Neuron (in vitro differentiated cells): Measurements from ENCODE around the gene CRYZL1.
"Not testable (repeated sequence)": the region's sequence is repeated elsewhere in the genome, so short reads cannot be mapped to it uniquely, and the experiment has no call there.

Experiments used
- H2AFZ ChIP-seq: one replicate; pipeline ENCODE4 v1.6.1; 2013; ENCODE audit warnings: low read depth, mild to moderate bottlenecking, inconsistent platforms, low read length, moderate library complexity
- H3K27me3 ChIP-seq: one replicate; pipeline ENCODE4 v1.6.1; 2013; ENCODE audit warnings: low read length; ENCODE audit not compliant: insufficient read depth
- H3K36me3 ChIP-seq: one replicate; pipeline ENCODE4 v1.6.1; 2013; ENCODE audit warnings: low read length; ENCODE audit not compliant: insufficient read depth
- H3K4me1 ChIP-seq: one replicate; pipeline ENCODE4 v1.6.1; 2013; ENCODE audit warnings: low read length; ENCODE audit not compliant: insufficient read depth
- H3K4me3 ChIP-seq: 2 replicates; pipeline ENCODE4 v1.5.1; 2013; ENCODE audit warnings: mild to moderate bottlenecking, low read length, moderate library complexity
- H3K9me3 ChIP-seq: one replicate; pipeline ENCODE4 v1.6.1; 2013; ENCODE audit warnings: low read length

CRYZL1 gene

GRCh38 chr21:33641352-33642026 is at the start of gene CRYZL1:
Gene CRYZL1 (minus strand): TSS chr21:33641741. CDS start chr21:33631551, 10,190 bp downstream.
- H3K9me3 ChIP-seq: no peaks in the 10 kb centered on the region
- H3K36me3 ChIP-seq: peaks cover 13% of the 10 kb centered on the region
- H2AFZ ChIP-seq: peak within 1 kb of the TSS; percentile 41
- no peaks in the 10 kb centered on the region for H3K27me3 ChIP-seq
- peaks cover 14% of the 10 kb centered on the region for H3K4me1 ChIP-seq
- peak within 1 kb of the TSS; percentile 70 for H3K4me3 ChIP-seq

- H3K9me3 ChIP-seq: no peaks in the 10 kb centered on the region
- no peaks in the 10 kb centered on the region for H3K27me3 ChIP-seq
- no peak overlapping the region for H3K4me3 ChIP-seq
- no peak overlapping the region for H2AFZ ChIP-seq
- no peaks in the 10 kb centered on the region for H3K36me3 ChIP-seq
- peaks cover 30% of the 10 kb centered on the region for H3K4me1 ChIP-seq
Measured at GRCh38 chr21:33690874-33691273, 49.3 kb upstream of the CRYZL1 start.

DNA sequence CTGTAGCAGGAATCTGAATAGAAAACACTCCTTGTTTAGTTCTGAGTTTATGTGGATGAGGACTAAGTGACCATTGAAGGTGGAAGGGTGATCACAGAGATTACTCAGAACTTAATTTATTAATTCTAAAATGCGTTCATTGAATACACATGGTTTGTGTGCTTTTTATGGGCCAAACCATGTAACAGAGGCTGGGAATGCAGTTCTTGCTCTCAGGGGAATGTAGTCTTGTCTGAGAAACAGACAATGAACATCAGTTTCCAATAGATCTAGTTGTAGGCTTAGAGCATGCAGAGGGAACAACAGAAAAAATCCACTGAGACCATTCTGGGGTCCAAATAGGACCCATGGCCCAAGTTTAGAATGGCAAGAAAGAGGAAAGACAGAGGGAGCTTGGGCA is 46.8 kb upstream of the CRYZL1 start:
- Histone ChIP-seq H3K4me1 (peaks cover 50% of the 10 kb centered on the region), H3K4me3 (no peak overlapping the region), H3K9me3 (no peaks in the 10 kb centered on the region), H2AFZ (no peak overlapping the region), H3K36me3 (no peaks in the 10 kb centered on the region), H3K27me3 (no peaks in the 10 kb centered on the region)

- H2AFZ ChIP-seq: no peak overlapping the region
- H3K4me1 ChIP-seq: peaks cover 57% of the 10 kb centered on the region
- no peak overlapping the region for H3K4me3 ChIP-seq
- no peaks in the 10 kb centered on the region for H3K36me3 ChIP-seq
- no peaks in the 10 kb centered on the region for H3K9me3 ChIP-seq
- H3K27me3 ChIP-seq: no peaks in the 10 kb centered on the region
Measured at GRCh38 chr21:33687634-33688033, 46.1 kb upstream of the CRYZL1 start.

GRCh38 chr21:33686386-33686785 is 44.8 kb upstream of the CRYZL1 start:
- H3K4me1 ChIP-seq: peaks cover 60% of the 10 kb centered on the region
- no peaks in the 10 kb centered on the region for H3K36me3 ChIP-seq
- H3K4me3 ChIP-seq: no peak overlapping the region
- no peaks in the 10 kb centered on the region for H3K9me3 ChIP-seq
- no peak overlapping the region for H2AFZ ChIP-seq
- no peaks in the 10 kb centered on the region for H3K27me3 ChIP-seq

- Histone ChIP-seq H3K4me3 (peak overlapping the region; percentile 11), H2AFZ (no peak overlapping the region), H3K27me3 (no peaks in the 10 kb centered on the region), H3K36me3 (no peaks in the 10 kb centered on the region), H3K4me1 (peaks cover 60% of the 10 kb centered on the region), H3K9me3 (no peaks in the 10 kb centered on the region)
Measured at GRCh38 chr21:33685613-33686197, 44.2 kb upstream of the CRYZL1 start.

DNA sequence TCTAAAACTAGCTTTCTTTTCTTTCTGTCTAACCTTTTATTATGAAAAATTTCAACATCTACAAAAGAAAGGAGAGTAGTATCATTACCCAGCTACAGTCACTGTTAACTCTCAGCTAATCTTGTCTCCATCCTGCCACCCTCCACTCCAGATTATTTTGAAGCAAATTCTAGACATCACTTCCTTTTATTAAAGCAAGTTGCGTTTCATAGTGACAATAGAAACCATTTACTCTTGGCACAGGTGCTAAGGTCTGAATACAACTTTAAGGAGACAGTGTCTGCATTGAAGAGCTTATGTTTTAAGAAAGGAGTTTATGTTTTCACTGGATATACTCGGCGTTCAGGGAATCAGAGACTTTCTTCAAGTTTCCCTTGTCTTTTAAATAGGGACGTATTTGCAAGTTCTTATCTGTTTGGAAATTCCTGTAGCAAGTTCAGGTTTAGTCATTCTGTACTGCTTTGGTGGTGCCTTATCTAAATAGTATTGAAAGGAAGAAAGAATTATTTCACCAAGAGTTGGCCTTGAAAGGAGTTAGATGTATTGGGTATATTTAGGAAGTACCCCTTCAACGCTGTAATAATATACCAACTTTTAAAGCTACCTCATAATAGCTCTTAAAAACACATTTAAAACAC is 43.5 kb upstream of the CRYZL1 start:
- Histone ChIP-seq H3K27me3 (no peaks in the 10 kb centered on the region), H3K4me1 (peaks cover 60% of the 10 kb centered on the region), H3K4me3 (peak overlapping the region; percentile 21), H3K36me3 (no peaks in the 10 kb centered on the region), H2AFZ (no peak overlapping the region), H3K9me3 (no peaks in the 10 kb centered on the region)

DNA sequence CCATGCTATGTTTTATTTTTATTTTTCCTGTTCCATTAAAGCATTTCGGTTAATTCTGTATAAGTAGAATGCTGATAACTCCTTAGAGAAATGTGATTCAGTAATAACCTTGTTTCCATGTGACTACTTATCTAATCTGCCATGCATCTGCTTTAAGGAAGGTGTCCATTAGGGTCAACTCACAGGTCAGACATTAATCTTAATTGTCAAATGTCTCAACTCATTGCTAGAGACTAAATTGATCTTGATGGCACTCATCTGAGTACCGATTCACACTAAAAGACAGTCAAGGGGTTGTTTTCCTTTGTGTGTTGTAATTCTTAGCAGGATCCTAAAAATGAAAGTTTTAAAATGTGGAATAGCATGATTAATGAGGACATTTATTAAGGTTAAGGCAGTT is 42.5 kb upstream of the CRYZL1 start:
- H3K4me3 ChIP-seq: no peak overlapping the region
- H2AFZ ChIP-seq: no peak overlapping the region
- H3K9me3 ChIP-seq: no peaks in the 10 kb centered on the region
- no peaks in the 10 kb centered on the region for H3K36me3 ChIP-seq
- no peaks in the 10 kb centered on the region for H3K27me3 ChIP-seq
- peaks cover 60% of the 10 kb centered on the region for H3K4me1 ChIP-seq

- no peaks in the 10 kb centered on the region for H3K9me3 ChIP-seq
- H3K4me1 ChIP-seq: peaks cover 55% of the 10 kb centered on the region
- H3K36me3 ChIP-seq: no peaks in the 10 kb centered on the region
- no peaks in the 10 kb centered on the region for H3K27me3 ChIP-seq
- H3K4me3 ChIP-seq: no peak overlapping the region
- H2AFZ ChIP-seq: no peak overlapping the region
Measured at GRCh38 chr21:33682992-33683627, 41.6 kb upstream of the CRYZL1 start.

GRCh38 chr21:33680870-33681269 is 39.3 kb upstream of the CRYZL1 start:
- no peaks in the 10 kb centered on the region for H3K36me3 ChIP-seq
- H3K9me3 ChIP-seq: no peaks in the 10 kb centered on the region
- no peaks in the 10 kb centered on the region for H3K27me3 ChIP-seq
- no peak overlapping the region for H2AFZ ChIP-seq
- H3K4me1 ChIP-seq: peaks cover 35% of the 10 kb centered on the region
- no peak overlapping the region for H3K4me3 ChIP-seq

- H3K4me1 ChIP-seq: peaks cover 4% of the 10 kb centered on the region
- H3K36me3 ChIP-seq: no peaks in the 10 kb centered on the region
- H2AFZ ChIP-seq: no peak overlapping the region
- no peaks in the 10 kb centered on the region for H3K9me3 ChIP-seq
- H3K4me3 ChIP-seq: no peak overlapping the region
- H3K27me3 ChIP-seq: no peaks in the 10 kb centered on the region
Measured at GRCh38 chr21:33677450-33677849, 35.9 kb upstream of the CRYZL1 start.

- H3K4me3 ChIP-seq, H3K4me1 ChIP-seq, H2AFZ ChIP-seq, H3K9me3 ChIP-seq, H3K27me3 ChIP-seq, H3K36me3 ChIP-seq: not testable (repeated sequence)
Measured at GRCh38 chr21:33676666-33677065, 35.1 kb upstream of the CRYZL1 start.

GRCh38 chr21:33674226-33674625 is 32.7 kb upstream of the CRYZL1 start:
- Histone ChIP-seq H3K4me3 (no peak overlapping the region), H3K4me1 (peaks cover 3% of the 10 kb centered on the region), H2AFZ (no peak overlapping the region), H3K27me3 (no peaks in the 10 kb centered on the region), H3K36me3 (no peaks in the 10 kb centered on the region), H3K9me3 (no peaks in the 10 kb centered on the region)
